HepG2 (cell line): ENCODE data around the gene SNX10. TPM values are rescaled to one million over a fixed set of nuclear protein-coding genes. Genes with fewer than 3 reads are reported as not detected.

ENCODE experiments used
- ATAC-seq: fragments of 200-7000 bp; cut with Tn5 transposase; 3 replicates; pipeline ENCODE4 v1.9.1; 2020; ENCODE audit warnings: mild to moderate bottlenecking, moderate library complexity
- BruUV-seq: library from RNA; stranded (reverse); fragments of 400-500 nt; replicated peaks from 2 replicates; lab custom pipeline; 2021; lab: Mats Ljungman, UMichigan
- CTCF ChIA-PET: fragments of 300-600 bp; formaldehyde crosslinking; extraction: SDS; loops from one replicate; lab custom pipeline; 2021; ENCODE audit warnings: low total read pairs, inconsistent platforms, low intra/inter-chr PET ratio; lab: Yijun Ruan, JAX
- POLR2A ChIA-PET: fragments of 350-600 bp; sonication (Branson Sonifier 250); formaldehyde crosslinking; loops from one replicate; lab custom pipeline; 2020; ENCODE audit warnings: antibody characterized with exemption, inconsistent platforms; lab: Yijun Ruan, JAX
- DNase-seq: peaks from one replicate; pipeline ENCODE4 v3.0.0-alpha.2; 2015; ENCODE audit warnings: low spot score
- FAIRE-seq: peaks from 3 replicates; lab custom pipeline; 2011; peaks lifted over from hg19 to GRCh38; lab: Jason Lieb, UNC
- H2AFZ ChIP-seq: one replicate; pipeline ENCODE4 v1.6.1; 2011; ENCODE audit warnings: low read length, inconsistent platforms
- H3K27ac ChIP-seq: fragments of 300-600 bp; 3 replicates; pipeline ENCODE4 v1.8.0; 2011; ENCODE audit warnings: mixed run types, mild to moderate bottlenecking, mixed read lengths, low read length, inconsistent platforms; ENCODE audit not compliant: insufficient read depth; ENCODE audit errors: extremely low read length
- H3K27me3 ChIP-seq, 2 experiments: fragments of 200-600 bp in 1 of 2; 2 replicates in 1 of 2; 3 replicates in 1 of 2; pipeline versions ENCODE4 v1.6.0 to v1.8.0; 2011; ENCODE audit warnings: low read length in 2 of 2, mild to moderate bottlenecking in 2 of 2, moderate library complexity in 2 of 2, inconsistent platforms in 1 of 2; ENCODE audit not compliant: insufficient read depth in 2 of 2, control insufficient read depth in 1 of 2
- H3K36me3 ChIP-seq, 2 experiments: fragments of 200-600 bp in 1 of 2; replicated peaks in 1 of 2; 2 replicates in 1 of 2; 3 replicates in 1 of 2; pipeline versions ENCODE4 v1.5.1 to v1.8.0; 2011; ENCODE audit warnings: low read length in 2 of 2, inconsistent platforms in 1 of 2; ENCODE audit not compliant: insufficient read depth in 2 of 2, control insufficient read depth in 1 of 2
- H3K4me1 ChIP-seq: 2 replicates; pipeline ENCODE4 v1.5.1; 2012; ENCODE audit warnings: low read length, inconsistent platforms; ENCODE audit not compliant: insufficient read depth
- H3K4me2 ChIP-seq: 2 replicates; pipeline ENCODE4 v1.6.0; 2011; ENCODE audit warnings: low read depth, low read length, inconsistent platforms
- H3K4me3 ChIP-seq, 3 experiments: fragments of 200-600 bp in 1 of 3; sonication (generic), shearing (Covaris generic) in 1 of 3; replicated peaks in 1 of 3; 2 replicates each; pipeline ENCODE4 v1.5.1; 2011 to 2016; ENCODE audit warnings: low read length in 3 of 3, inconsistent platforms in 2 of 3, low read depth in 2 of 3, mild to moderate bottlenecking in 2 of 3, control low read depth in 1 of 3, mixed read lengths in 1 of 3; ENCODE audit not compliant: insufficient read depth in 1 of 3
- H3K79me2 ChIP-seq: one replicate; pipeline ENCODE4 v1.6.1; 2011; ENCODE audit warnings: low read length, inconsistent platforms; ENCODE audit not compliant: insufficient read depth
- H3K9ac ChIP-seq: 2 replicates; pipeline ENCODE4 v1.6.0; 2011; ENCODE audit warnings: mild to moderate bottlenecking, low read depth, low read length, inconsistent platforms; ENCODE audit not compliant: insufficient read depth
- H3K9me3 ChIP-seq: 2 replicates; pipeline ENCODE4 v1.5.1; 2012; ENCODE audit warnings: mild to moderate bottlenecking, low read length
- H4K20me1 ChIP-seq: 2 replicates; pipeline ENCODE4 v1.6.0; 2011; ENCODE audit warnings: inconsistent platforms, mild to moderate bottlenecking, low read length, moderate library complexity; ENCODE audit not compliant: insufficient read depth
- CBX1 ChIP-seq: IDR thresholded peaks from one replicate; pipeline ENCODE4 v1.6.1; 2016; ENCODE audit warnings: antibody characterized with exemption, low read depth
- GATA4 ChIP-seq: sonication (generic); IDR thresholded peaks from 2 replicates; pipeline ENCODE4 v1.6.1; 2016; ENCODE audit warnings: antibody characterized with exemption, low read depth, borderline replicate concordance
- GTF3A ChIP-seq: sonication (generic); formaldehyde crosslinking; conservative IDR thresholded peaks from 2 replicates; pipeline ENCODE4 v1.4.0; 2020; ENCODE audit warnings: mild to moderate bottlenecking, missing genetic modification reagents
- HNF4A ChIP-seq: sonication (generic); formaldehyde crosslinking; IDR thresholded peaks from 2 replicates; pipeline ENCODE4 v1.4.0; 2020; ENCODE audit warnings: missing genetic modification reagents
- MBNL3 ChIP-seq: fragments of 250-450 bp; sonication (Bioruptor Pico); conservative IDR thresholded peaks from 2 replicates; pipeline ENCODE4 v1.8.0; 2022; ENCODE audit warnings: mild to moderate bottlenecking, inconsistent platforms
- MYNN ChIP-seq: sonication (generic); formaldehyde crosslinking; IDR thresholded peaks from 2 replicates; pipeline ENCODE4 v1.4.0; 2020; ENCODE audit warnings: mild to moderate bottlenecking, low read depth, missing genetic modification reagents
- NCOA5 ChIP-seq: sonication (generic); formaldehyde crosslinking; IDR thresholded peaks from 2 replicates; pipeline ENCODE4 v1.4.0; 2020; ENCODE audit warnings: missing genetic modification reagents
- PITX1 ChIP-seq: sonication (generic); formaldehyde crosslinking; IDR thresholded peaks from 2 replicates; pipeline ENCODE4 v1.5.1; 2020; ENCODE audit warnings: mild to moderate bottlenecking, missing genetic modification reagents
- SSRP1 ChIP-seq: IDR thresholded peaks from 2 replicates; pipeline ENCODE4 v1.6.1; 2016; ENCODE audit warnings: control low read depth
- ZFP36L1 ChIP-seq: sonication (generic); formaldehyde crosslinking; IDR thresholded peaks from 2 replicates; pipeline ENCODE4 v1.8.0; 2022; ENCODE audit warnings: mild to moderate bottlenecking, missing genetic modification reagents, moderate library complexity
- ZNF20 ChIP-seq: sonication (generic); formaldehyde crosslinking; IDR thresholded peaks from 2 replicates; pipeline ENCODE4 v1.4.0; 2020; ENCODE audit warnings: mild to moderate bottlenecking, moderate library complexity, missing genetic modification reagents
- ZNF253 ChIP-seq: sonication (generic); formaldehyde crosslinking; IDR thresholded peaks from 2 replicates; pipeline ENCODE4 v1.8.0; 2022; ENCODE audit warnings: mild to moderate bottlenecking, missing genetic modification reagents, borderline replicate concordance
- ZNF777 ChIP-seq: sonication (generic); formaldehyde crosslinking; IDR thresholded peaks from 2 replicates; pipeline ENCODE4 v1.4.0; 2020; ENCODE audit warnings: missing genetic modification reagents
- ZSCAN20 ChIP-seq: sonication (generic); formaldehyde crosslinking; IDR thresholded peaks from 2 replicates; pipeline ENCODE4 v1.4.0; 2020; ENCODE audit warnings: missing genetic modification reagents, mild to moderate bottlenecking, borderline replicate concordance
- WGBS: methylation state at CpG from one replicate; pipeline ENCODE4 v1.1.6; 2017; ENCODE audit warnings: low lambda C conversion rate; 5-methylcytosine and 5-hydroxymethylcytosine counted together
- in situ Hi-C: cut with HindIII; loops from 2 replicates; pipeline ENCODE4 v1.10.0; 2017; ENCODE audit warnings: low pct_unique_long_range_greater_than_20kb; ENCODE audit not compliant: extremely low pct_ligation_motif_present
- intact Hi-C: fragments of 100-400 bp; cut with micrococcal nuclease; formaldehyde crosslinking; loops from one replicate; pipeline ENCODE4 v1.10.0; 2022; ENCODE audit not compliant: unreplicated experiment
- polyA plus RNA-seq, 8 experiments: library from polyadenylated mRNA; depleted of rRNA in 3 of 8; stranded (reverse) in 7 of 8; unstranded in 1 of 8; fragments of >200 nt; fragmentation: Illumina TruSeq in 4 of 8; extraction: Trizol in 4 of 8; gene quantifications; 2 replicates each; pipeline versions ENCODE4 v1.2.1 to v1.2.3, GENCODE V29; 2011 to 2016; ENCODE audit warnings: low read depth in 4 of 8, missing spikeins in 1 of 8, mixed read lengths in 1 of 8; ENCODE audit not compliant: insufficient read depth in 1 of 8
- total RNA-seq, 5 experiments: library from RNA; depleted of rRNA; stranded (reverse); fragments of >200 nt; fragmentation: Illumina TruSeq; extraction: Trizol; gene quantifications; 2 replicates each; pipeline ENCODE4 v1.2.3, GENCODE V29; 2016; ENCODE audit warnings: low read depth in 1 of 5
- TF ChIP-seq, protein P1 (sequence below): sonication (generic); formaldehyde crosslinking; conservative IDR thresholded peaks from 2 replicates; pipeline ENCODE4 v1.8.0; 2022; ENCODE audit warnings: low read depth, missing genetic modification reagents
- TF ChIP-seq, protein P2 (sequence below): sonication (generic); formaldehyde crosslinking; IDR thresholded peaks from 2 replicates; pipeline ENCODE4 v1.4.0; 2020; ENCODE audit warnings: missing genetic modification reagents
- TF ChIP-seq, protein P3 (sequence below): sonication (generic); formaldehyde crosslinking; IDR thresholded peaks from 2 replicates; pipeline ENCODE4 v1.9.0; 2022; ENCODE audit warnings: missing genetic modification reagents, mild to moderate bottlenecking, borderline replicate concordance
- TF ChIP-seq, protein P4 (sequence below): sonication (generic); formaldehyde crosslinking; IDR thresholded peaks from 2 replicates; pipeline ENCODE4 v1.4.0; 2020; ENCODE audit warnings: low read depth, mild to moderate bottlenecking, missing genetic modification reagents

The SNX10 gene
- total and polyA plus RNA-seq, 2 of the 13 experiments (the other 11 are each of a cell fraction or from before 2014, with no cell fraction given) = 26.0 to 27.6 TPM

DNA sequence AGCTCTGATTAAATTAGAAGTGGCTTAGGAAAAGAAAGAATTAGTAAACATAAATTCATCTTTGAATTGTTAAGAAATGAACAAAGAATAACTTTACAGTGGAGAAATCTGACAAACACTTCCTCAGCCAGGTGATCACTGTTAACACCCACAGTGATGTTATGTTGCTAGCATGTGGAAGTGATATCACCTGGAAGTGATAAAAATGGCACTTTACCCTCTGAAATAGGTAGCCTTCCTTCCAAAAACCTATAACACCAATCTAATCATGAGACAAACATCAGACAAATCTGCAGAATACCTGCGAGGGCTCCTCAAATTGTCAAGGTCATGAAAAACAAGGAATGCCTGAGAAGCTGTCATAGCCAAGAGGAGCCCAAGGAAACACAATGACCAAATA, 59.5 kb downstream of the SNX10 start (continued):
- TF ChIP-seq ZSCAN20 (CRISPR knock-in tag) (no peak), PITX1 (CRISPR knock-in tag) (no peak)

DNA sequence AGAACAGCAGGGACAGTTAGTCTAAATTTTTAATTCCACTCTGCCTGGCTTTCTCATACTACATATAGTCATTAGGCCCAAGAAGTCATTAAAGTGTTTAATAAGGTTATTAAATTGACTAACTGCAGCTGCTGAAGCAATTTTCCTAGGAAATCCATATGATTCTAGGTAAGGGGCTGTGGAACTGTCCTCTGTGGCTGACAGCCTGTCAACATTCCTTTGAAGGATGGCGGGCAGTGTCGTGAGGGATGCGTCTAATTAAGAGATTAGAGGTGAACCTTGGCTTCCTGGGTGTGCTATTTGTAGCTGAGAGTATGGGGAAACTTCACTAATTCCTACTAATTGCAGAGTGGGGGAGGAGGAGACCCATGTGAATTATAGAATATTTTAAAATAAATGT, 64.6 kb downstream of the SNX10 start:
- 95% methylated on average over 3 of the region's 3 CpGs for WGBS
- Histone ChIP-seq H3K9me3 (no peaks in the 10 kb centered on the region), H3K9ac (no peak overlapping the region), H3K4me1 (peaks cover 32% of the 10 kb centered on the region), H3K4me3 (no peak overlapping the region), H3K4me2 (no peak overlapping the region), H3K27me3 (no peaks in the 10 kb centered on the region), H3K79me2 (no peaks in the 10 kb centered on the region), H4K20me1 (no peaks in the 10 kb centered on the region), H3K36me3 (0 out of 5 replicates have a peak, but pooled peaks cover 0 to 3% of the 10 kb centered on the region in 2 experiments), H3K27ac (no peak overlapping the region), H2AFZ (no peak overlapping the region)
- in situ Hi-C loops (no loop called here), intact Hi-C loops (no loop called here)
- ATAC-seq = no peak
- ChIA-PET POLR2A (interaction anchor here (1.4 kb wide), 1 partner anchor 156 kb away, joined by 3 read pairs; no protein-coding TSS in a partner anchor), CTCF (no interaction called here)
- DNase-seq = no peak
- BruUV-seq = no TSS peak
- FAIRE-seq = no peak
- TF ChIP-seq, protein P1, sequence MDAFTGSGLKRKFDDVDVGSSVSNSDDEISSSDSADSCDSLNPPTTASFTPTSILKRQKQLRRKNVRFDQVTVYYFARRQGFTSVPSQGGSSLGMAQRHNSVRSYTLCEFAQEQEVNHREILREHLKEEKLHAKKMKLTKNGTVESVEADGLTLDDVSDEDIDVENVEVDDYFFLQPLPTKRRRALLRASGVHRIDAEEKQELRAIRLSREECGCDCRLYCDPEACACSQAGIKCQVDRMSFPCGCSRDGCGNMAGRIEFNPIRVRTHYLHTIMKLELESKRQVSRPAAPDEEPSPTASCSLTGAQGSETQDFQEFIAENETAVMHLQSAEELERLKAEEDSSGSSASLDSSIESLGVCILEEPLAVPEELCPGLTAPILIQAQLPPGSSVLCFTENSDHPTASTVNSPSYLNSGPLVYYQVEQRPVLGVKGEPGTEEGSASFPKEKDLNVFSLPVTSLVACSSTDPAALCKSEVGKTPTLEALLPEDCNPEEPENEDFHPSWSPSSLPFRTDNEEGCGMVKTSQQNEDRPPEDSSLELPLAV (CRISPR knock-in tag) = no peak
- TF ChIP-seq GATA4 (no peak), ZNF20 (CRISPR knock-in tag) (no peak), GTF3A (CRISPR knock-in tag) (no peak), CBX1 (no peak), SSRP1 (no peak), ZNF777 (no peak), ZFP36L1 (CRISPR knock-in tag) (no peak), HNF4A (CRISPR knock-in tag) (peak; percentile 31; the same call in 1 of the 2 replicates), MYNN (no peak), MBNL3 (CRISPR knock-in tag) (no peak), NCOA5 (CRISPR knock-in tag) (no peak), ZNF253 (CRISPR knock-in tag) (no peak)
- TF ChIP-seq, protein P2, sequence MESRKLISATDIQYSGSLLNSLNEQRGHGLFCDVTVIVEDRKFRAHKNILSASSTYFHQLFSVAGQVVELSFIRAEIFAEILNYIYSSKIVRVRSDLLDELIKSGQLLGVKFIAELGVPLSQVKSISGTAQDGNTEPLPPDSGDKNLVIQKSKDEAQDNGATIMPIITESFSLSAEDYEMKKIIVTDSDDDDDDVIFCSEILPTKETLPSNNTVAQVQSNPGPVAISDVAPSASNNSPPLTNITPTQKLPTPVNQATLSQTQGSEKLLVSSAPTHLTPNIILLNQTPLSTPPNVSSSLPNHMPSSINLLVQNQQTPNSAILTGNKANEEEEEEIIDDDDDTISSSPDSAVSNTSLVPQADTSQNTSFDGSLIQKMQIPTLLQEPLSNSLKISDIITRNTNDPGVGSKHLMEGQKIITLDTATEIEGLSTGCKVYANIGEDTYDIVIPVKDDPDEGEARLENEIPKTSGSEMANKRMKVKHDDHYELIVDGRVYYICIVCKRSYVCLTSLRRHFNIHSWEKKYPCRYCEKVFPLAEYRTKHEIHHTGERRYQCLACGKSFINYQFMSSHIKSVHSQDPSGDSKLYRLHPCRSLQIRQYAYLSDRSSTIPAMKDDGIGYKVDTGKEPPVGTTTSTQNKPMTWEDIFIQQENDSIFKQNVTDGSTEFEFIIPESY (CRISPR knock-in tag) = peak; percentile 86
- TF ChIP-seq, protein P3, sequence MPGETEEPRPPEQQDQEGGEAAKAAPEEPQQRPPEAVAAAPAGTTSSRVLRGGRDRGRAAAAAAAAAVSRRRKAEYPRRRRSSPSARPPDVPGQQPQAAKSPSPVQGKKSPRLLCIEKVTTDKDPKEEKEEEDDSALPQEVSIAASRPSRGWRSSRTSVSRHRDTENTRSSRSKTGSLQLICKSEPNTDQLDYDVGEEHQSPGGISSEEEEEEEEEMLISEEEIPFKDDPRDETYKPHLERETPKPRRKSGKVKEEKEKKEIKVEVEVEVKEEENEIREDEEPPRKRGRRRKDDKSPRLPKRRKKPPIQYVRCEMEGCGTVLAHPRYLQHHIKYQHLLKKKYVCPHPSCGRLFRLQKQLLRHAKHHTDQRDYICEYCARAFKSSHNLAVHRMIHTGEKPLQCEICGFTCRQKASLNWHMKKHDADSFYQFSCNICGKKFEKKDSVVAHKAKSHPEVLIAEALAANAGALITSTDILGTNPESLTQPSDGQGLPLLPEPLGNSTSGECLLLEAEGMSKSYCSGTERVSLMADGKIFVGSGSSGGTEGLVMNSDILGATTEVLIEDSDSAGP (CRISPR knock-in tag) = no peak
- TF ChIP-seq, protein P4, sequence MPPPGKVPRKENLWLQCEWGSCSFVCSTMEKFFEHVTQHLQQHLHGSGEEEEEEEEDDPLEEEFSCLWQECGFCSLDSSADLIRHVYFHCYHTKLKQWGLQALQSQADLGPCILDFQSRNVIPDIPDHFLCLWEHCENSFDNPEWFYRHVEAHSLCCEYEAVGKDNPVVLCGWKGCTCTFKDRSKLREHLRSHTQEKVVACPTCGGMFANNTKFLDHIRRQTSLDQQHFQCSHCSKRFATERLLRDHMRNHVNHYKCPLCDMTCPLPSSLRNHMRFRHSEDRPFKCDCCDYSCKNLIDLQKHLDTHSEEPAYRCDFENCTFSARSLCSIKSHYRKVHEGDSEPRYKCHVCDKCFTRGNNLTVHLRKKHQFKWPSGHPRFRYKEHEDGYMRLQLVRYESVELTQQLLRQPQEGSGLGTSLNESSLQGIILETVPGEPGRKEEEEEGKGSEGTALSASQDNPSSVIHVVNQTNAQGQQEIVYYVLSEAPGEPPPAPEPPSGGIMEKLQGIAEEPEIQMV (CRISPR knock-in tag) = no peak
